ENCODE measurements around the gene POM121C.
"Not testable (repeated sequence)": the region's sequence is repeated elsewhere in the genome, so short reads cannot be mapped to it uniquely, and the experiment has no call there.

DNA sequence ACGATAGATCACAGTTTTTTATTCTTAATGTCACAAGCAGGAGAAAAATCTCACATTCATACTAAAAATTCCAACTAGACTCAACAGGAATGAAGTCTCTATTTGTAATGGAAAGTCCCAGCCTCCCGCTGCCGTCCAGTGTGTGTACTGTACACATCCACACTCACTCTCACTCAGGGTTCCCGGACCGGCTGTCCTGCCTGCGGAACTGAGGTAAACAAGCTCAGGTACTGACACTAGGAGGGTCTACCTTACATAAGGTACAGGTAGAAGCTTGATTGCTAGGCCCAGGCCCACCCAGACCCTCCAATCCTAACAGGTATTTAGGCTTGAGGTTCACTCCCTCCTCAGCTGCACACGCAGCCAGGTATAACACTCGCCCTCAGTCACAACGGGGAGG, 69.3 kb downstream of the POM121C start:
- TF ChIP-seq, protein P1, sequence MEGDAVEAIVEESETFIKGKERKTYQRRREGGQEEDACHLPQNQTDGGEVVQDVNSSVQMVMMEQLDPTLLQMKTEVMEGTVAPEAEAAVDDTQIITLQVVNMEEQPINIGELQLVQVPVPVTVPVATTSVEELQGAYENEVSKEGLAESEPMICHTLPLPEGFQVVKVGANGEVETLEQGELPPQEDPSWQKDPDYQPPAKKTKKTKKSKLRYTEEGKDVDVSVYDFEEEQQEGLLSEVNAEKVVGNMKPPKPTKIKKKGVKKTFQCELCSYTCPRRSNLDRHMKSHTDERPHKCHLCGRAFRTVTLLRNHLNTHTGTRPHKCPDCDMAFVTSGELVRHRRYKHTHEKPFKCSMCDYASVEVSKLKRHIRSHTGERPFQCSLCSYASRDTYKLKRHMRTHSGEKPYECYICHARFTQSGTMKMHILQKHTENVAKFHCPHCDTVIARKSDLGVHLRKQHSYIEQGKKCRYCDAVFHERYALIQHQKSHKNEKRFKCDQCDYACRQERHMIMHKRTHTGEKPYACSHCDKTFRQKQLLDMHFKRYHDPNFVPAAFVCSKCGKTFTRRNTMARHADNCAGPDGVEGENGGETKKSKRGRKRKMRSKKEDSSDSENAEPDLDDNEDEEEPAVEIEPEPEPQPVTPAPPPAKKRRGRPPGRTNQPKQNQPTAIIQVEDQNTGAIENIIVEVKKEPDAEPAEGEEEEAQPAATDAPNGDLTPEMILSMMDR (conservative IDR thresholded peaks at IDR 0.05) = not testable (repeated sequence)
- TF ChIP-seq ZFX (IDR thresholded peaks at IDR 0.05) = not testable (repeated sequence)
